ENCODE results near the gene TTC22.
A peak's percentile ranks its signal among the peaks of the same experiment; 100 is the strongest.

The TTC22 gene

DNA sequence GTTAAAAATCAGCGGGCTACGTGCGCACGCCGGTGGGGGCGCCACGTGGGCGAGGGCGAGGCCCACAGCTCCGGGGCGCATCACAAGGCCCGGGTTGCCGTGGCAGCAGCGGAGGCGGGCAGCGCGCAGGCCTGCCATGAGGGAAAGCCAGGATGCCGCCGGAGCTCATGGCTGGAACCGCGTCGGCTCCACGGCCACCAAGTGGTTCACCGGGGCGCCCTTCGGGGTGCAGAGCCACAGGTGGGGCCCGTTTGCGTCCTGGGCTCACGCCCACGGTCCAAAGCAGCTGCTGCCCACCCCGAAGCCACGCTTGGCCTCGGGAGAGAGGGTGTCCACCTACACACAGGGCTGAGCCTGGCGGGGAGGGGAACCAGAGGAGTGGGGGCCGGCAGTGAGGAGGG lies 4.9 kb upstream of the TTC22 start:
- Histone ChIP-seq H3K27me3 (ENCODE audit: insufficient read depth, poor library complexity, severe bottlenecking) (no peaks in the 10 kb centered on the region), H3K36me3 (ENCODE audit: low read depth) (no peaks in the 10 kb centered on the region), H3K4me1 (ENCODE audit: insufficient read depth, poor library complexity, severe bottlenecking) (peaks cover 5% of the 10 kb centered on the region), H3K9me3 (ENCODE audit: severe bottlenecking) (no peaks in the 10 kb centered on the region), H3K4me3 (ENCODE audit: severe bottlenecking) (no peak overlapping the region), H3K27ac (ENCODE audit: poor library complexity, severe bottlenecking) (no peak overlapping the region)
- ATAC-seq (ENCODE audit: low read depth) (no peak), DNase-seq (ENCODE audit: low spot score) (no peak)
- TF ChIP-seq, protein P1, sequence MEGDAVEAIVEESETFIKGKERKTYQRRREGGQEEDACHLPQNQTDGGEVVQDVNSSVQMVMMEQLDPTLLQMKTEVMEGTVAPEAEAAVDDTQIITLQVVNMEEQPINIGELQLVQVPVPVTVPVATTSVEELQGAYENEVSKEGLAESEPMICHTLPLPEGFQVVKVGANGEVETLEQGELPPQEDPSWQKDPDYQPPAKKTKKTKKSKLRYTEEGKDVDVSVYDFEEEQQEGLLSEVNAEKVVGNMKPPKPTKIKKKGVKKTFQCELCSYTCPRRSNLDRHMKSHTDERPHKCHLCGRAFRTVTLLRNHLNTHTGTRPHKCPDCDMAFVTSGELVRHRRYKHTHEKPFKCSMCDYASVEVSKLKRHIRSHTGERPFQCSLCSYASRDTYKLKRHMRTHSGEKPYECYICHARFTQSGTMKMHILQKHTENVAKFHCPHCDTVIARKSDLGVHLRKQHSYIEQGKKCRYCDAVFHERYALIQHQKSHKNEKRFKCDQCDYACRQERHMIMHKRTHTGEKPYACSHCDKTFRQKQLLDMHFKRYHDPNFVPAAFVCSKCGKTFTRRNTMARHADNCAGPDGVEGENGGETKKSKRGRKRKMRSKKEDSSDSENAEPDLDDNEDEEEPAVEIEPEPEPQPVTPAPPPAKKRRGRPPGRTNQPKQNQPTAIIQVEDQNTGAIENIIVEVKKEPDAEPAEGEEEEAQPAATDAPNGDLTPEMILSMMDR (IDR thresholded peaks at IDR 0.05; ENCODE audit: poor library complexity, severe bottlenecking) = no peak

DNA sequence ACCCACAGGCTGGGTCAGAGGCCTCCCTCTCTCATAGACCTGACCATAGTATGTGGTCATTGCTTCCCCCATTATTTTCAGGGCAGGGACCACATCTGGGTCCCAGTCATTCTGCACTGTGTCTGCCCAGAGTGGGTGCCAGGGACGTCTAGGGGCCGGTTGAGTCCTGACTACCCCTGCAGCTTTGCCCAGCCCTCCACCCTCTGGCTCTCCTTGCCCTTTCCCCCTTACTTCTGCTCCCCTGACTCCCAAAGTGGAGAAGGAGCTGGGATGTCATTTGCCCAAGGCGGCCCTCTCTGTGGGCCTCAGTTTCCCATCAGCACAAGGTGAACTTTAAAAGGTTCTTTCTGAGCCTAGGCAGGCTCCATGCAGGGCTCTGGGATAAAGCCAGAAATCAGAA lies 4.3 kb upstream of the TTC22 start:
- TF ChIP-seq, protein P1 (IDR thresholded peaks at IDR 0.05; ENCODE audit: poor library complexity, severe bottlenecking) = no peak
- ATAC-seq (ENCODE audit: low read depth) (no peak), DNase-seq (ENCODE audit: low spot score) (no peak)
- no peak overlapping the region for H3K4me3 ChIP-seq (ENCODE audit: severe bottlenecking)
- H3K4me1 ChIP-seq (ENCODE audit: insufficient read depth, poor library complexity, severe bottlenecking) = peaks cover 5% of the 10 kb centered on the region
- H3K36me3 ChIP-seq (ENCODE audit: low read depth) = no peaks in the 10 kb centered on the region
- no peaks in the 10 kb centered on the region for H3K9me3 ChIP-seq (ENCODE audit: severe bottlenecking)
- no peaks in the 10 kb centered on the region for H3K27me3 ChIP-seq (ENCODE audit: insufficient read depth, poor library complexity, severe bottlenecking)
- H3K27ac ChIP-seq (ENCODE audit: poor library complexity, severe bottlenecking) = no peak overlapping the region

DNA sequence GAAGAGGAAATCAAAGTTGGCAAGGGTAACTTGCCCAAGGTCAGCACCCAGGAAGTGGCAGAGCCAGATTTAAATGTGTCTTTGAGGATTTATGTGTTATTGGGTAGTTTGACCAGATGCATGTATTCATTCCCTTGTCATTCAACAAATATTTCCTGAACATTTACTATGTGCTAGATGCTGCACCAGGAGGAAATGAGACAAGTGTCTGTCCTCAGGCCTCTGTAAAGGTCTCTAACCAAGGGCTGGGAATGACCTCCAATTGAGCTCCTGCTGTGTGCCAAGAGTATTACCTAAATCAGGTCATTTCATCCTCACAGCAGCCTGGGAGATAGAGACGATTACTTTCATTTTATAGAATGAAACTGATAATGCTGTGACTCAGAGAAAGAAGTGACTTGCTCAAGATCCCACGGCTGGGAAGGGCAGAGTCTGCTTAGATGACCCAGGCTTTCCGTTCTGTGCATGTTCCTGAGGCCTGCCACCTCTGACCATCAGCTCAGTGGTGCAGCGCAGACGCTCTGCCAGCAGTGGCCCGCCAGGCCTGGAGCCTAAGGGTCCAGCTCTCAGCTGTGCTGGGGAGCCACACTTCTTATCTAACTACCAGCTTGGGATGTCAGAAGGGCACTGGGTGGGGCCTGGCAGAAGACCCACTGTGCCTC lies 3.5 kb upstream of the TTC22 start:
- Histone ChIP-seq H3K27ac (ENCODE audit: poor library complexity, severe bottlenecking) (peak overlapping the region; percentile 12), H3K9me3 (ENCODE audit: severe bottlenecking) (no peaks in the 10 kb centered on the region), H3K27me3 (ENCODE audit: insufficient read depth, poor library complexity, severe bottlenecking) (no peaks in the 10 kb centered on the region), H3K4me3 (ENCODE audit: severe bottlenecking) (no peak overlapping the region), H3K4me1 (ENCODE audit: insufficient read depth, poor library complexity, severe bottlenecking) (peaks cover 5% of the 10 kb centered on the region), H3K36me3 (ENCODE audit: low read depth) (no peaks in the 10 kb centered on the region)
- no peak; the same call in 2 of the 3 replicates for ATAC-seq (ENCODE audit: low read depth)
- no peak for DNase-seq (ENCODE audit: low spot score)
- TF ChIP-seq, protein P1 (IDR thresholded peaks at IDR 0.05; ENCODE audit: poor library complexity, severe bottlenecking) = no peak

DNA sequence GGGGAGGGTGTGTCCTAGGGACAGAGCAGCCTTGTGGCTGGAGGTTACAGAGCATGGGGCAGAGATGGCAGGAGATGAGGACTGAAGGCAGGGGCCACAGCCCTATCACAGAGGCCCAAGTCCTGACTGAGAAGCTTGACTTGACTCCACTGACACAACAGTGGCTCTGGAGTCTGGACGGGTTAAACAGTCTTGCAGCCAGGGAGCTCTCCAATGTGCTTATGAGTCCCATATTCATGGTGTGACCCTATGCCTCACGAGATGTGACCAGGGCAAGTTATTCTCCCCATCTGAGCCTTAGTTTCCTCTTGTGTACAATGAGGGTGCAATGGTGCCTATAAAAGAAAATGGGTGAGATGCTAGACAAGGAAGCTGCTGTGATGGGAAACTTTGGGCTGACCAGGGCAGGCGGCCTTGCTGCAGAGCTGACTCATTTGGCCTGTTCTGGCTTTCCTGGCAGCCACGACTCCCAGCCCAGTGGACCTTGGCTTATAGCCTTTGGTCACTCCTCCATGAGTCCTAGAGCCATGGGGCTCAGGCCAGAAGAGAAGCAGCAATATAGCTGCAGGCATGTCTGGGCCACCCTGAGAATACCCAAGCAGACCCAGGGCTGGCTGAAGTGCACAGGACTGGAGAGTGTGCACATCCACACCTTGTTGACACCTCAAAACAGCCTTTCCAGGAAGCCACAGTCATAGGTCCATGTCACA lies 2.8 kb upstream of the TTC22 start:
- TF ChIP-seq, protein P1 (IDR thresholded peaks at IDR 0.05; ENCODE audit: poor library complexity, severe bottlenecking) = no peak
- H3K4me3 ChIP-seq (ENCODE audit: severe bottlenecking) = no peak overlapping the region

More for the DNA sequence above, 2.8 kb upstream of the TTC22 start:
- no peak for DNase-seq (ENCODE audit: low spot score)
- no peak for ATAC-seq (ENCODE audit: low read depth)
- H3K4me1 ChIP-seq (ENCODE audit: insufficient read depth, poor library complexity, severe bottlenecking) = peaks cover 5% of the 10 kb centered on the region
- H3K9me3 ChIP-seq (ENCODE audit: severe bottlenecking) = no peaks in the 10 kb centered on the region
- H3K27ac ChIP-seq (ENCODE audit: poor library complexity, severe bottlenecking) = peak overlapping the region; percentile 12
- H3K36me3 ChIP-seq (ENCODE audit: low read depth) = no peaks in the 10 kb centered on the region
- H3K27me3 ChIP-seq (ENCODE audit: insufficient read depth, poor library complexity, severe bottlenecking) = no peaks in the 10 kb centered on the region
